ENCODE measurements around the gene NXPH1. TPM values are rescaled to one million over a fixed set of nuclear protein-coding genes. Genes with fewer than 3 reads are reported as not detected.

Gene NXPH1
- total RNA-seq, 4 donors from 2014 or later, result not detected

GRCh38 chr7:8480527-8480926, 47.1 kb downstream of the NXPH1 start:
- DNase-seq (ENCODE audit: low spot score in 2 of 2), result no peak
- WGBS, 2 donors, result 52 to 64% methylated on average over 3 of the region's 3 CpGs
- TF ChIP-seq POLR2A (IDR thresholded peaks at IDR 0.05), result no peak
- no peak for TF ChIP-seq CTCF (IDR thresholded peaks at IDR 0.05)
- no peak overlapping the region for H3K4me3 ChIP-seq (ENCODE audit: low read depth, poor library complexity, severe bottlenecking)
- intact Hi-C loops (cut with DNase I; ENCODE audit: low total_unique reads), result no loop called here

DNA sequence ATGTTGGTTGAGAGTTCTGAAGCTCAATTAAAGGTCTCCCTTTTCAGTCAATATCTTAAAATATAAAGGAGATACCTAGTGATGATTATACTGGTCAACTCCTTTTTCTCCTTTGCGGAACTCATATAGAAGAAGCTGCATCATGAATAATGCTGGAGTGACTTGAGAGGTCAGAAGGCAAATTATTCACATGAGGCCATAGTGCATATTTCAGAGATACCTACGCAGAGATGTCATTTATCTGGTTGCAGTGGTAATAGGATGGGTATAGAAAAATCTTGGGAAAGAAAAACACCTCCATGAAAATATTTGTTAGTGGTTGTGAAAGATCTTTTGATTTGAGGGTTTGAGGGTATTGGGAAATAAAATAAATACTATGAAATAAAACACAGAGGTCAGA, 47.7 kb downstream of the NXPH1 start:
- no peak for TF ChIP-seq CTCF (IDR thresholded peaks at IDR 0.05)
- TF ChIP-seq POLR2A (IDR thresholded peaks at IDR 0.05), result no peak
- 85 to 86% methylated on average over 2 of the region's 2 CpGs for WGBS, 2 donors
- no peak for DNase-seq (ENCODE audit: low spot score in 2 of 2)
- no peak overlapping the region for H3K4me3 ChIP-seq (ENCODE audit: low read depth, poor library complexity, severe bottlenecking)
- intact Hi-C loops (cut with DNase I; ENCODE audit: low total_unique reads), result no loop called here

GRCh38 chr7:8481752-8482446, 48.5 kb downstream of the NXPH1 start:
- peak in 1 of 2 donors; percentile 18 for DNase-seq (ENCODE audit: low spot score in 2 of 2)
- no peak overlapping the region for H3K4me3 ChIP-seq (ENCODE audit: low read depth, poor library complexity, severe bottlenecking)
- TF ChIP-seq CTCF (IDR thresholded peaks at IDR 0.05) (no peak), POLR2A (IDR thresholded peaks at IDR 0.05) (no peak)
- intact Hi-C loops (cut with DNase I; ENCODE audit: low total_unique reads), result no loop called here
- 41 to 47% methylated on average over 4 of the region's 4 CpGs for WGBS, 2 donors

DNA sequence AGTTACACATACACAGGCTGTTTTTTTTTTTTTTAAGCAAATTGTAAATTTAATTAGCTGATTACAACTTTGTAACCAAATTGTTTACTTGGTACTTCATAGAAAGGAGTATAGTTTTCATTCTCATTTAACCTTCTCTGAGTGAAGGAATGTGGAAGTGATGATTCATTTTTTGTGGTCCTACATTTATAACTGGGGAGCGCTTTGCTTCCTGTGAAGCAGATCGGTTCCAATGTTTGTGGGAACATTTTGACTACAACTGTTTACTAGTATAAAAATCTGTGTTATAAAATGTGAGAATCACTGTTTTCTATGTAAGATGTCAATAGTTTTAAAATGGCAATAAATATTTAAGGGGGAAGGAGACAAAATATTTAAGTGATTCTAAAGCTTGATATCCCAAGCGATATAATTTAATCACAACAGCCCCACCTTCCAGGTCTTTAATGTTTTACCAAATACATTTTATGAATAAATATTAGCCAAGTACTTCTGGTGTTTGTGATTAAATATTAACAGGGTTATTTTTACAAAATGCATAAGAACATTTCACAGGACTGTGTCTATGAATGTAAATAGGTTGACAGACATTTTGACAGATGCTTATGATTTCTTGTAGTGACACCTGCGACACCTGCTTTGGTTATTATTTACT, 57.1 kb downstream of the NXPH1 start:
- no peak for DNase-seq (ENCODE audit: low spot score in 2 of 2)
- intact Hi-C loops (cut with DNase I; ENCODE audit: low total_unique reads), result no loop called here
- 79 to 80% methylated on average over 4 of the region's 4 CpGs for WGBS, 2 donors
- TF ChIP-seq CTCF (IDR thresholded peaks at IDR 0.05) (no peak), POLR2A (IDR thresholded peaks at IDR 0.05) (no peak)
- no peak overlapping the region for H3K4me3 ChIP-seq (ENCODE audit: low read depth, poor library complexity, severe bottlenecking)

DNA sequence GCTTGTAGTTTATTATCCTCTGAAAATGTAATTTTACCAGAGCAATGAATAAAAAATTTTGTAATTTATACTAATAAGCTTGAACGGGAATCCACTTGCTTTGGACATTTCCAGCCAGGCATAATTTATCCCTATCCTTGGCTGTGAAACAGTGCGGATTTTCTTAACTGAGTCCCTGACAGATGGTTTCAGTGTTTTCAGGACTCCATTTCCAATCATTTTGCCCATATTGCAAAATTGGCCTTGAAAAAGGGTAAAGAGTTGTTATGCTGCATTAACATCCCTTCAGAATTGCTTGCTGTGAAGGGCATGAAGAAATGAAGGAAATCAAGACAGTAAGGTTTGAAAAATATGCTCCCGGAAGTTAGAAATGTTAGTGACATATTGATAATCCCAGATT, 57.7 kb downstream of the NXPH1 start:
- WGBS, 2 donors, result 87 to 90% methylated on average over 3 of the region's 3 CpGs
- TF ChIP-seq CTCF (IDR thresholded peaks at IDR 0.05) (no peak), POLR2A (IDR thresholded peaks at IDR 0.05) (no peak)
- intact Hi-C loops (cut with DNase I; ENCODE audit: low total_unique reads), result no loop called here

More for the DNA sequence above, 57.7 kb downstream of the NXPH1 start:
- no peak for DNase-seq (ENCODE audit: low spot score in 2 of 2)
- no peak overlapping the region for H3K4me3 ChIP-seq (ENCODE audit: low read depth, poor library complexity, severe bottlenecking)

Data from lower leg skin (tissue), 4 donors.